Neural progenitor cell (in vitro differentiated cells): ENCODE data around the gene KNDC1.

ENCODE experiments used
- CTCF ChIP-seq: fragments of 200-600 bp; sonication (generic); IDR thresholded peaks from 2 replicates; pipeline ENCODE4 v1.5.1; 2017; ENCODE audit warnings: antibody characterized with exemption, mild to moderate bottlenecking
- EZH2phosphoT487 ChIP-seq: fragments of 200-600 bp; sonication (generic); IDR thresholded peaks from 2 replicates; pipeline ENCODE4 v1.6.1; 2017; ENCODE audit warnings: antibody characterized with exemption

DNA sequence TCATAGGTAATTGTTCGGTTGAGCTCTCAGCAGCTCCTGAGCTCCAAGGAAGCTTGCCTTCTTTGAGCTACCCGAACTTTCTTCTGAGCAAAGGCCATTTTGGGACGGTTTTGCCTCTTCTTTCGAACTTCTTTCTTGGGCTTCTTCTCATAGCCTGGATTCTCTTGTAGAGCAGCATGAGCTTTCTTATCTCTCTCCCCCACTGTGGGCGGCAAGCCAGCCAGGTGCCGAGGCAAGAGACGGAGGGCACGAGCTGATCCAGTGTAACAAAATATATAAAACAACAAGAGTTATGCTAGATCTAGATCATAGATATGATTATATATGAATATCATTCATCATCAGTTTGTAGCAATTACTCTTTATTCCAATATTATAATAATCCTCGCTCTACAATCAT lies 16.5 kb upstream of the KNDC1 start:
- TF ChIP-seq CTCF (no peak), EZH2phosphoT487 (no peak)
